Hepatic stellate cell (primary cell): ENCODE measurements around the gene PIN1.
A peak's percentile ranks its signal among the peaks of the same experiment; 100 is the strongest.
"Not testable (repeated sequence)": the region's sequence is repeated elsewhere in the genome, so short reads cannot be mapped to it uniquely, and the experiment has no call there.

Experiments
- DNase-seq: peaks from one replicate; pipeline ENCODE4 v3.0.0; 2011; ENCODE audit warnings: low spot score

The PIN1 gene

GRCh38 chr19:9818734-9819595, 16.2 kb upstream of the PIN1 start, which contains the start of gene FBXL12:
Gene FBXL12 (minus strand): TSS chr19:9819079. CDS start chr19:9818813, 266 bp downstream.
- DNase-seq = peak; percentile 96

GRCh38 chr19:9819596-9819909, 15.6 kb upstream of the PIN1 start:
- DNase-seq = no peak

GRCh38 chr19:9820034-9820433, 15.1 kb upstream of the PIN1 start:
- DNase-seq = not testable (repeated sequence)

DNA sequence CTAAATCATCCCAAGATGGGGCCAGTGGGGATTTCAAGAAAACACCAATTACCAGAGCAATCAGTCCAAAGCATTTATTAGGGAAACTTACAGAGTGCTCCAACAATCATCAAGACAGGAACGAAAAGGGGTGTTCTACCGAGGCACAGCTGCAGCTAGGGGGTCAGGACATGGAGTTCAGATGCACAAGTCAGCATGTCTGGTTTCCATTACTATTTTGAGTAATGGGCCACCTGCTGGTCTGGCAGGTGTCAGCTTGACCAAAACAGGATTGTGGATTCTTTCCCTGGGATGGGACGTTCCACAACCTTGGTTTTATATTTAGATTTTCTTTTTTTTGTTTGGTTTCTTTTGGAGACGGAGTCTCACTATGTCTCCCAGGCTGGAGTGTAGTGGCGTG, 11.3 kb upstream of the PIN1 start:
- DNase-seq = no peak

DNA sequence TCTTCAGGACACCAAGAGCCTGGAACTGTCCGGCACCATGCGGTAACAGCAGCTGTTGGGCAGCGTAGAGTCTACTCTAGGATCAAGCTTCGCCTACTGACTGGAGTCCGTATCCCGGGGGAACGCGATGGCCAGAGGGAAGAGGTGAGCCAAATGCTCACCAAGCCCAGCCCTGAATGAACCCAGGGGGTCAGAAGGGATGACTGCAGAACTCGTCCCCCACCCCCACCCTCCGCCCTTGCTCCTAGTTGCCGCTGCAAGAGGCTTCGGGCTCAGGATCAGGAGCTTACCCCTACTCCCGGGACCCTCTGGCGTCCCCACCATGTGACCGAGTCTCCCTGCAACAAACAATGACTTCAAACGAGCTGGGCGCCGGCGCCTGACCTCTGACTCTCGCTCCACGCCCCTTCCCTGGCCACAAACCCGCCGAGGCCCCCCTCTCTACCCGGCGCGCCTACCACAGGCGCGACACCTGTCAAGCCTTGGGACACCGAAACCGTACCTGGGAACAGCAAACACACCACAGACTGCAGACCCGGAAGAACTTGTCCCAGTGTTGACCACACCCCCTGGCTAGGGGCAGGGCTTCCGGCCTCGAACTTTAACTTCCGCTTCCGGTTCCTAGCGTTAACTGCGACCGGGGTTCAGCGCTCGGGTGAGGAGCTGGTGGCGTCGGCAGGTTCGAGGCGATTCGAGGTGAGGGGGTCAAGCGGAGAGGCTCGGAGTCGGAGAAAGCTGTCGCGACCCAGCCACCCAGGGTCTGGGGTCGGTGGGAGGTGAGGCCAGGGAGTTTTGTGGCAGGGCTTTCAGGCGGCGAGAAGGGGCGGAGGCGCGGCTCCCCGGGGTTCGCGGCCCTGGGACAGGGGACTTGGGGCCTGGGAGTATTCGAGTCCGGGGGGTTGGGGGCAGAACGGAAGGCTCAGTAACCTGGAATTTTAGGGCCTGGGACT, 7.6 kb upstream of the PIN1 start, which contains the start of gene UBL5:
TSS of gene UBL5 (plus strand) at position 630 of the 950 bp plus-strand sequence. CDS start 420 bp downstream, outside the sequence.
- DNase-seq = peak; percentile 97

GRCh38 chr19:9828551-9829063, 6.5 kb upstream of the PIN1 start:
- DNase-seq = no peak

GRCh38 chr19:9834307-9834725, 802 bp upstream of the PIN1 start:
- DNase-seq = no peak

DNA sequence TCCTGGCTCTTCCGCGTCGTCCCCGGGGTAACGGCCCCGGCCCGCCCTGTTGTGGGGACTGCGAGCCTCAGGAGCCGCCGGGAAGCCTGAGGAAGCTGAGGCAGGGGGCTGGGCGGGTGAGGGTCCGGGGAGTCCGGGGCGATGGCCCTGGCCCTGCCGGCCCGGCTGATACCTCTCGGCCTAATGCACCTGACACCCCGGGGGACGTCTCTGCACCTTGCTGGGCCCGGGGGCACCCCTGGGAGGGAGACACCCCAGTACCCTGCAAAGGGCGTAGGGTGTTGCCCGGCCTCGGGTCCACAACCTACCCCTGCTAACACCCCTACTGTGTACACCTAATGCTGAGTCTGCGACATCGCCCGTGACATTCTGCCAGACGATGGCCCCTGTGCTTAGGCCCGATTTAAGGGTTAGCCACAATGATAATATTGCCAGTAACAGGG, 410 bp downstream of the PIN1 start:
- DNase-seq = no peak

DNA sequence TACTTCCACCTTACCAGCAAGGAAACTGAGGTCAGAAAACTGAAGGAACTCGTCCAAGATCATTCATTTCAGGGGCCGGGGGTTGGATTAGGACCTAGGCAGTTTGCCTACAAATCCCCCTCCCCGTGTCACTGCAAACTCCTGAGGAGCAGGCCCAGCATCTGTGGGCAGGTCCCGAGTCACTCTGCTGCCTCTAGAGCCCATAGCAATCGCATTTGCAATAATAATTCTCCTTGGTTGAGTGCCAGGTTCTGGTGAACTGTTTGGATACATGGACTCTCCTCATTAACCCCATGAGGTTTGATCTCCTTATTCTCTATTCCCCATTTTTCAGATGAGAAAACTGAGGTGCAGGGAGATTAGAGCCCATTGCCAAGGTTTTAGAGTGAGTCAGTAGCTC, 903 bp downstream of the PIN1 start:
- peak; percentile 50 for DNase-seq

- no peak for DNase-seq
Measured at GRCh38 chr19:9838324-9838723, 3.2 kb downstream of the PIN1 start.

DNA sequence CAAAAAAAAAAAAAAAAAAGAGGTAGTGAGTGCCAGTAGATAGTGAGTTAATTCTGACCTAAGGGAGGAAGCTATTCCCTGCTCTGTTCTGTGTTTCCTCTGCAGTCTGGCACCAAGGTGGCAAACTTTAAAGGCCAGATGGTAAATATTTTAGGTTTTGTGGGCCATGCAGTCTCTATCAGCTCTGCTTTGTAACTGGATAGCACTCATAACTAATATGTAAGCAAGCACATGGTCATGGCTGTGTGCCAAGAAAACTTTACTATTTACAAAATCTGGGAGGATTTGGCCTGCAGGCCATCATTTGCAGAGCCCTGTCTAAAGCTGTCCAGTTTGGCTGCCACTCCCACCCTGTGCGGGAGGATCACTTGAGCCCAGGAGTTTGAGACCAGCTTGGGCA, 4.3 kb downstream of the PIN1 start:
- DNase-seq = no peak

- no peak for DNase-seq
Measured at GRCh38 chr19:9842834-9843625, 7.9 kb downstream of the PIN1 start.

GRCh38 chr19:9843626-9844273, 8.6 kb downstream of the PIN1 start:
- DNase-seq = not testable (repeated sequence)

GRCh38 chr19:9847087-9847671, 12.1 kb downstream of the PIN1 start:
- peak; percentile 98 for DNase-seq

DNA sequence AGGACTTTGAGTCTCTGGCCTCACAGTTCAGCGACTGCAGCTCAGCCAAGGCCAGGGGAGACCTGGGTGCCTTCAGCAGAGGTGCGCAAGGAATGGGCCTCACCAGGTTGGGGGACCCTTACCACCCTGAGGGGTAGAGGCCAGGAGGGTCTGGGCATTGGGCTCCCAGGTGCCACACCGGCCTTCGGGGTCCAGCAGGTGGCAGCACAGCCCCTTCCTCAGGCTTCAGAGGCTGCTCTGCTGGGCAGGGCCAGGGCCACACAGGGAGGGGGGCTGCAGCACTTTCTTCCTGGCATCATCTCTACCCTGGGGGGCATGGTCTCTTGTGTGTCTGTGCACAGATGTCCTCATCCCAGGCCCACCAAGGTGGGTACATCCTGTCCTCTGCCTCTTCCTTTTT, 12.9 kb downstream of the PIN1 start:
- DNase-seq = no peak

- DNase-seq = no peak
Measured at GRCh38 chr19:9848762-9849161, 13.6 kb downstream of the PIN1 start.

GRCh38 chr19:9849791-9850190, 14.7 kb downstream of the PIN1 start:
- no peak for DNase-seq

DNA sequence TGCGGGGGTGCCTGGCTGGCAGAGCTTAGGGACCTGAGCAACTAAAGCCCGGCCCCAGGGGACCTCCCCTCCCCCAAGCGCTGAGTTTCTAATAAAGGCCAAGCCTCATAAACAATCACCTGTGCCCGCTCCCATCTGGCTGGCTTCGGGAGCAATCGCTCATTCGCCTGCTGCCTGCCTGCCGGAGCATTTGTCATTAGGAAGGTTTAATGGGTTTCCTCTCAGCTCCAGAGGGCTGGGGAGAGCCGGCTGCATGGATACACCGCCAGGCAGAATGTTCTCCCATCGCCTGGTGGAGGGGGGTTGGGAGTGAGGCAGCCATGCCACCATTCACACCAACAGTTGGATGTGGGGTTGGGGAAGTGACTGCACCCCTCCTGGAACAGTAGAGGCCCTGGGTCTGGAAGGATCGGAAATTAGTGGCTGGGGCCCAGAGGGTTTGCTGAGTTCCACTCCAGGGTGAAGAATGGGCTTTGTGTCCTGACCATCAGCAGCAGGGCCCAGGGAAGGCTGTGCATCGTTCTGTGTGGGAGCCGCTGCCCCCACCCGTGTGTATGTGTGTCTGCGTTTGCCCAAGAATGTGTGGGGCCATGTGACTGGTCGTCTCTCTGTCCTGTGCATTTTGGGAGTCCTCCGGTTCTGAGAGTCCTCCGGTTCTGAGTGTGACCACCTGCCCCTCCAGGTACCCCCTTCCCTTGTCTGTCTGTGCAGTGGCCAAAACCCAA, 15.3 kb downstream of the PIN1 start:
- no peak for DNase-seq

DNA sequence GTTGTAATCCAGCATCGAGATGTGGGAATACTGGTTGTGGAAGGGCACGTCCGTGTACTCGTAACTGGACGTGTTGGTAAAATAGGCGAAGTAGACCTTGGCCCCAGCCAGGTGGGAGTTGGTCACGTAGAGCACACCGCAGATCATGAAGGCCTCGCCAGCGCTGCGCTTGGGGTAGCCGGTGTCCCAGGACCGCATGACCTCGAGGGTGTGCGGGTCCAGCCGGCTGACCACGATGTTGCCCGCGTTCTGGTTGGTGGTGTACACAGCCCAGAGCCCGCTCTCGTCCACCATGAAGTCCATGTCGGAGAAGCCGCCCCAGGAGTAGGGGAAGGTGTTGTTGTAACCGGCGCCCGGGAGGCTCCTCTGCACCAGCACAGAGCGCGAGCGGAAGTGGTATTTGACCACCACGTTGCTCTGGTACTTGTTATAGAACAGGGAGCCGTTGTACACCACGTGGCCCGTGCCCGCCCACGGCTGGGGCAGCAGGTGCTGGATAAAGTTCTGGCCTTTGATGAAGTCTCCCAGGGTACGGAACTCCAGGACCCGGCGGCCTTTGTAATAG, 19.2 kb downstream of the PIN1 start:
- no peak for DNase-seq

- DNase-seq = no peak
Measured at GRCh38 chr19:9856609-9857008, 21.5 kb downstream of the PIN1 start.
